GM21529 (cell line): ENCODE data around the gene LIN28B.
"Not testable (repeated sequence)": the region's sequence is repeated elsewhere in the genome, so short reads cannot be mapped to it uniquely, and the experiment has no call there.

ENCODE experiments used
- ATAC-seq: cut with Tn5 transposase; IDR thresholded peaks from one replicate; pipeline ENCODE4 v1.9.1; 2021; ENCODE audit not compliant: unreplicated experiment

Gene LIN28B

GRCh38 chr6:105066233-105066632 lies 109.3 kb downstream of the LIN28B start:
- ATAC-seq, result no peak

GRCh38 chr6:105066836-105067235 lies 109.9 kb downstream of the LIN28B start:
- ATAC-seq, result no peak

DNA sequence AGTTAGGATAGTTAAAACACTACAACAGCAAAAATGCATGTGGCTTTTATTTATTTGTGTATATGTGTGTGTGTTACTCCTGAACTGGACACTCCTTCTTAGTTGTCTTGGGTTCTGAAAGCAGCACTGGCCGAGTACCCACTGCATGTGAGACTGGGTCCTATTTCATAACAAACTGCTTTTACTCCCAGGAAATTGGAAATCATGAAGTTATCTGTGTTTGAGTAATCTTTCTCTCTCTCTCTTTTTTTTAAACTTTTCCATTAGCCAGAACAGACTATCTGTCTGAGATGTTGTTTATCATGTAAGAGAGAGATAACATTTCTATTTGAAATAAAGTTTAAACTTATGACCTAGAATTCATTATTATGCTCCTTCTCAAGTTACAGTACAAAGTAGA lies 110.4 kb downstream of the LIN28B start:
- no peak for ATAC-seq

GRCh38 chr6:105068407-105068806 lies 111.5 kb downstream of the LIN28B start:
- no peak for ATAC-seq

GRCh38 chr6:105069821-105070445 lies 113.0 kb downstream of the LIN28B start:
- ATAC-seq, result no peak

GRCh38 chr6:105072798-105073199 lies 115.9 kb downstream of the LIN28B start:
- ATAC-seq, result no peak

- ATAC-seq, result no peak
Observed at GRCh38 chr6:105075210-105075609, 118.3 kb downstream of the LIN28B start.

DNA sequence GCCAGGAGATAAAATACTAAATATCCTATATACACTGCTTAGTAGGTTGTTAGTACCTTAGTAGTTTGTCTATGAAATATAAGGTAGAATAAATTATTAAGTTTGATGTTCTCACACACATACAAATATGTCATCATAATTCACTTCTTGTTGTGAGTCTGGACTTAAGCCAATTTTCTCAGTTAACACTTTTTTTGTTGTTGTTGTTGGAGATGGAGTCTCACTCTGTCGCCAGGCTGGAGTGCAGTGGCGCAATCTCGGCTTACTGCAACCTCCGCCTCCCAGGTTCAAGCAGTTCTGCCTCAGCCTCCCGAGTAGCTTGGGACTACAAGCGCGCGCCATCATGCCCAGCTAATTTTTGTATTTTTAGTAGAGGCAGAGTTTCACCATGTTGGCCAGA lies 119.5 kb downstream of the LIN28B start:
- ATAC-seq, result not testable (repeated sequence)

GRCh38 chr6:105077596-105078385 lies 120.9 kb downstream of the LIN28B start:
- no peak for ATAC-seq

DNA sequence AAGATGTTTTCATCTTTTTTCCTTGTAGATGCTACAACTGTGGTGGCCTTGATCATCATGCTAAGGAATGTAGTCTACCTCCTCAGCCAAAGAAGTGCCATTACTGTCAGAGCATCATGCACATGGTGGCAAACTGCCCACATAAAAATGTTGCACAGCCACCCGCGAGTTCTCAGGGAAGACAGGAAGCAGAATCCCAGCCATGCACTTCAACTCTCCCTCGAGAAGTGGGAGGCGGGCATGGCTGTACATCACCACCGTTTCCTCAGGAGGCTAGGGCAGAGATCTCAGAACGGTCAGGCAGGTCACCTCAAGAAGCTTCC lies 121.4 kb downstream of the LIN28B start:
- no peak for ATAC-seq

- no peak for ATAC-seq
Observed at GRCh38 chr6:105080279-105080678, 123.4 kb downstream of the LIN28B start.

- ATAC-seq, result not testable (repeated sequence)
Observed at GRCh38 chr6:105081662-105082061, 124.8 kb downstream of the LIN28B start.

- ATAC-seq, result peak; percentile 77
Observed at GRCh38 chr6:105087571-105088211, 130.8 kb downstream of the LIN28B start.

DNA sequence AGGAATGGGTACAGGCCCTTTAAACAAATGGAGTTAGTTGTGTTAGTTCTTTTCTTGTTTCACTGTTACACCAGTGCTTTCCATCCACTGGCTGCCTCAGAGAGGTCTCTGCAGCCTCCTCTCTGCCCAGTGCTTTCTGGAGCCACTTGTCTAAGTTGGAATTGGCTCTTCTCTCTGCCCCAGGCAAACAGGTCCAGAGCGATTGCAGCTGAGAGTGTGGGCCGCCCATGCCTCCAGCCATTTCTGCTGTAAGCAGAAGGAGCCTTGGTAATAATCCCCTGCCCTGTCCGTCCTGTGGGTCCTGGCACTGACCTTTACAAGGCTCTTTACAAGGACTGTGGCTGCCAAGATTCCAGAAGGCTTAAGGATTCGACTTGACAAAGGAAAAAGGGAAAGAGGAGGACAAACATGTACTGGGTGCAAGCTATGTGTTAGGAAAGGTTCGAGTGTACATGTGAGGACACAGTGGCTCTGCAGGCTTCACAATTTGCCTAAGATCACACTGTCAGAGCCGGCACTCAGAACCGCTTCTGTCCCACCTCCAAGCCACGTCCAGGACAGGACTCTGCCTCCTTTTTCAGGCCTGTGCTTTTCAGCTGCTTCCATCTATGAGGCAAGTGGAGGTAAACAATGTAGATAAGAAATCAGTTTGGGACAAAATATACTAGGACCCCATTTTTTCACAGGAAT lies 134.4 kb downstream of the LIN28B start:
- ATAC-seq, result no peak

GRCh38 chr6:105094133-105094640 lies 137.3 kb downstream of the LIN28B start:
- ATAC-seq, result no peak

DNA sequence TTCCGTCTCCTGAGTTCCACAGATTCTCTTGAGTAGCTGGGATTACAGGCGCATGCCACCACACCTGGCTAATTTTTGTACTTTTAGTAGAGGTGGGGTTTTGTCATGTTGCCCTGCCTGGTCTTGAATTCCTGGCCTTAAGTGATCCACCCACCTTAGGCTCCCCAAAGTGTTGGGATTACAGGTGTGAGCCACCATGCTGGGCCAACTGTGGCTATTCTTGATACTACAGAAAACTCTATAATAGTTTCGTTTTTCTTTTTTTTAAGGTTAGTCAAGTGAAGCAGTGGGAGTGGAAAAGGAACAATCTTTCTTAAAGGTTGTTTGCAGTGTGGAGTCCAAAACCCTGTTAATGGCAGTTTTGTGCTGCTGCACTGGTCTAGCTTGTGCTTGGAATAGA lies 138.2 kb downstream of the LIN28B start:
- ATAC-seq, result no peak

GRCh38 chr6:105097288-105097687 lies 140.4 kb downstream of the LIN28B start:
- no peak for ATAC-seq

GRCh38 chr6:105099371-105099770 lies 142.5 kb downstream of the LIN28B start:
- ATAC-seq, result no peak

DNA sequence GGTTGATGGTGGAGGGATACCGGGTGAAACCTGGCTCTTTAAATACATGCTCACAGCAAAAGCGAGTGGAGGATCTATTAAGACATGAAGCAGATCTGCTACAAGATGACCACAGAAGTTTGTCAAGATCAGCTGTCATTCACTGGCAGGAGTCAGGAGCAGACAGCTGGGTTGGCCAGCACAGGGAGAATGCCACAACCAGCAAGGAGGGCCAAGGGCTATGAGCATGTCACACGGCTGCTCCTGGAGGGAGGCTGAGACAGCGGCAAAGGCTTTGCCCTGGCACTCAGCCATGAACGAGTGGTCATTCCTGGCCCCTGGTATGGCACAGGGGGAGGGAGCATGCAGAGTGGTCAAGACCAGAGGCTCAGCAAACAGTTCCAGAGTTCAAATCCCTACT lies 145.3 kb downstream of the LIN28B start:
- no peak for ATAC-seq

GRCh38 chr6:105105094-105105493 lies 148.2 kb downstream of the LIN28B start:
- no peak for ATAC-seq

DNA sequence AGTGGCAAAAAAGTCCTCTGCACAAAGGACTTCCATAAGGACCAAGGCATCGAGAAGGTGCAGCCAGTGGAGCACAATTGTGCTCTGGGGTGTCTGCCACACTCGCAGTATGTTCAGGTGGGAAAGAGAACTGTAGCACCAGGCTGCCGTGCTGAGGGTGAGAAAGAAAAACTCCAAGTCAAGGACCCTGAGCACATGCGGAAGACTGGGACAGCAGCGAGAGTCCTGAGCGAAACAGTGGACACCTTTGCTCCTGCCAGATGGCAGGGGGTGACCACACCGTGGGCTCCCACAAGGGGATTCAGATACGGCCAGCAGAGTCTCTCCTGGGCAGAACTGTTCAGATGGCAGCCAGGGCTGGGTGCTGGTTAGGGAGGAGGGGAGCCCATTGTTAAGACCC lies 149.4 kb downstream of the LIN28B start:
- no peak for ATAC-seq
